Limb (tissue), 2 donors: ENCODE results near the gene UMAD1.

Source experiments
- DNase-seq, 2 donors: peaks; one replicate each; pipeline ENCODE4 v3.0.0-alpha.2; 2016; ENCODE audit errors: extremely low spot score in 2 of 2

The UMAD1 gene

GRCh38 chr7:7688956-7689355, 48.4 kb downstream of the UMAD1 start:
- DNase-seq, result no peak

DNA sequence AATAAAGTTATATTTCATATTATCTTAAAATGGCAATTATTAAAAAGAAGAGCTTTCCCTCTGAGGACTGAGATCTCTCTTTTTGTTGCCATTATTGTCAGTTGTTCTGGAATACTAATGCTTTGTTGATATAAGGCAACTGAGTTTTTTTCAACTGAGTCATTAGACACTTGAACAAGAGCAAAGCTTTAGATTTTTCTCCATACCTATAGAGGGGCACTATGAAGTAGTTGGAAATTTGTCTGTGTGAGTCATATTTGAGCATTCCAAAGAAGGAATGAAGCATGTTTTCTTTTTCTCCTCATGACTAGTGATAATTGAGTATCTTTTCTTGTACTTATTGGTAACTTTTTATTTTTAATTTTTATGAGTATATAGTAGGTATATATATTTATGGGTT, 53.3 kb downstream of the UMAD1 start:
- DNase-seq, result no peak

DNA sequence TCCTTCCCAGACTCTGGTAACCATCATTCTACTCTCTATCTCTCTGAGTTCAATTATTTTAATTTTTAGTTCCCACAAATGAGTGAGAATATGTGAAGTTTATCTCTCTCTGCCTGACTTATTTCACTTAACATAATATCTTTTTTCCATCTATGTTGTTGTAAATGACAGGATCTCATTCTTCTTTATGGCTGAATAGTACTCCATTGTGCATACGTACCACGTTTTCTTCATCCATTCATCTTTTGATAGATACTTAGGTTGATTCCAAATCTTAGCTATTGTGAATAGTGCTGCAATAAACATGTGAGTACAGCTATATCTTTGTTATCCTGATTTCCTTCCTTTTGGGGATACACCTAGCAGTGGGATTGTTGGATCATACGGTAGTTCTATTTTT, 54.0 kb downstream of the UMAD1 start:
- no peak for DNase-seq

DNA sequence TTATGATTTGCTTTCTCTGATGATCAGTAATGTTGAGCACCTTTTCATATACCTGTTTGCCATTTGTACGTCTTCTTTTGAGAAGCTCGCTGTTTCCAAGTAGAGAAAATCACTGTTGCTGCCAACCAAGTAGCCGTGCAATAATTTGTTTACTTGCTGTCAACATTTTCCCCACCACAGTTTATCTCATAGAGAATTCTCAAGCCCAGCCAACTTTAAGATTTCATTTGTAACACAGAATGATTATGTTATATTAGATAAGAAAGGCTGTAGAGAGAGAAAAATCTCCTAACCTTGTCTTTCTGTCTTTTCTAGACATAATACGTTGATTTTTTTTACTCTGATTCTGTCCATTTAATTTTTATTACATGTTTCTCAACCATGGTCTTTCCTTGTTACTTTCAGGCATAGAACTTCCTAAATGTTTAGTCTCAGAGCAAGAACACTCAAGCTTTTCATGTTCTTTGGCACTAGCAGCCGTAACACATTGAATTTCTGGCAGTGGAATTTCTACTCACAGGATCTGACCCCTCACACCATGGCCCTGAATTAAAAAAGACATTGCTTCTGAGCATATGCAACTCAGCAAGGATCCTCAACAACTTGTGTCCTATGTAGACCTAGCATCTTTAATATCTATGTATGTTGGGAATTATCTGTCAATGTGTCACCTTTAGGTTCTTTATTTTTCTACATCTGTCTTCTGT, 54.7 kb downstream of the UMAD1 start:
- DNase-seq, result no peak

GRCh38 chr7:7696458-7697119, 56.0 kb downstream of the UMAD1 start:
- DNase-seq, result no peak

GRCh38 chr7:7698930-7699329, 58.4 kb downstream of the UMAD1 start:
- DNase-seq, result no peak

DNA sequence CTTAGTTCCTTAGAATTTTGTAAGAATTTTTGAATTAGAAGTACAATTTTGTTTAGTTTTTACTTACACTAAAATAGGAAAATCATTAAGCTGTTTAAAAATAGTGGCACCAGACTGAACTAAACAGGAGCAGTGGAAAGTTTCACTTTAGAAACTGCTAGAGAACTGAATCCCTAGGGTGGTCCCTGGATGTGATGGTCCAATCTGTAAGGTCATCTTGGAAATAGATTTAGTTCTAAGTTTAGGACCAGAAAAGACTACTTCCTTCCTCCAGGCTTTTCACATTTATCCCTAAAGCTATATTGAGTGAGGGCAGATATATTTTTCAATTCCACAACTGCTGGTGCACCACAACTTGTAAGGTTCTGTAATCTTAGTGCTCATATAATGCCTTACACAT, 58.8 kb downstream of the UMAD1 start:
- no peak for DNase-seq

DNA sequence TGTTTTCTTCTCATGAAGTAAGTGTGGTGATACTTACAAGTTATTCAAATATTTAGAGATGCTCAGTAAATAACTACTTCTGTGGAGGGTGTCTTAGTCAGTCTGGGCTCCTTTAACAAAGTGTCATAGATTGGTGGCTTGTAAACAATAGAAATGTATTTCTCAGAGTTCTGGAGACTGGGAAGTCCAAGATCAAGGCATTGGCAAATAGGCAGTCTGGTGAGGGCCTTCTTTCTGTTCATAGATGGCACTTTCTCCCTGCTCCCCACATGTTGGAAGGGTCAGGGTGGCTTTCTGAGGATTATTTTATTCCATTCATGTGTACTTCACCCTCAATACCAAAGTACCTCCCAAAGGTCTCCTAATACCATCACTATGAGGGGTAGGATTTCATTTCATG, 59.4 kb downstream of the UMAD1 start:
- DNase-seq, result no peak

GRCh38 chr7:7701527-7701926, 61.0 kb downstream of the UMAD1 start:
- DNase-seq, result no peak

GRCh38 chr7:7702826-7703225, 62.3 kb downstream of the UMAD1 start:
- no peak for DNase-seq

DNA sequence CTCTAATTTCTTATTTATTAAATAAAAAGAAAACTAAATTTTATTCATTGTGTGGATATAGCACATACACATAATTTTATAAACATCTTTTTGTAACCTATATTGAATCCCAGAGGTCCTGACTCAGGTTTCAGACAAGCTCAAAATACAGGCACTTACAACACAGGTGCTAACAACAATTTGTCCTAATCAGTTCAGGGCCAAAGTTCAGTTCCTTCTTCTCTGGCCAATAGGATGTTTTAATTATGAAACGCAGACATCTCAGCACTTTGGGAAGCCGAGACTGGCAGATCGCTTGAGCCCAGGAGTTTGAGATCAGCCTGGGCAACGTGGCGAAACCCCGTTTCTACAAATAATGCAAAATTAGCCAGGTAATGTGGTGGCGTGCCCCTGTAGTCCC, 62.9 kb downstream of the UMAD1 start:
- no peak for DNase-seq

- no peak for DNase-seq
These were observed 64.3 kb downstream of the UMAD1 start for GRCh38 chr7:7704867-7705266.

GRCh38 chr7:7705318-7705717, 64.8 kb downstream of the UMAD1 start:
- no peak for DNase-seq

- no peak for DNase-seq
These were observed 65.6 kb downstream of the UMAD1 start for GRCh38 chr7:7706101-7706511.

DNA sequence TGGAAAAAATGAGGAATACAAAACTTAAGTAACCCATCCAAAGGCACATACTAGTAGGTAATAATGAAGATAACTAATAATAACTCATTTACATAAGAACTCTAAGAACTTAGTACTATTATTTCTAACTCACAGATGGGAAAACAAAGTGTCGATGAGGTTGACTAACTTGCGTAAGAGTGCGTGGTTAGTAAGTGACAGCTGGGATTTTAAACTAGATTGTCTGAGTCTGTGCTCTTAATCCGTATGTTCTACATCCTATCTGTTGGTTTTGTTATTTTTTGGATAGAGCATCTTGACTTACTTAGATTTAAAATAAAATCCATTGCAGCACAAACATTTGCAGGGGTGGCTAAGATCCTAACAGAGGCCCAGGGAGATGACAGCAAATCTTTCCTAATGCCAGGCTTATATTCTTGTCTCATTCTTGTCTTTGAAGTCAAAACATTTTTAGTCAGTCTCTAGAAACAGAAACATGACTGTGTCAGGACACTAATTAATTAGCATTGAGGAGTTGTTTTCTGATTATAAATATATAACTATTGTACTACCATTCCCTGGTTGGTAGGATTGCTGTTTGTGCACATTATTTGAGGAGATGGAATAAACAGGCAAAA, 66.1 kb downstream of the UMAD1 start:
- DNase-seq, result no peak

DNA sequence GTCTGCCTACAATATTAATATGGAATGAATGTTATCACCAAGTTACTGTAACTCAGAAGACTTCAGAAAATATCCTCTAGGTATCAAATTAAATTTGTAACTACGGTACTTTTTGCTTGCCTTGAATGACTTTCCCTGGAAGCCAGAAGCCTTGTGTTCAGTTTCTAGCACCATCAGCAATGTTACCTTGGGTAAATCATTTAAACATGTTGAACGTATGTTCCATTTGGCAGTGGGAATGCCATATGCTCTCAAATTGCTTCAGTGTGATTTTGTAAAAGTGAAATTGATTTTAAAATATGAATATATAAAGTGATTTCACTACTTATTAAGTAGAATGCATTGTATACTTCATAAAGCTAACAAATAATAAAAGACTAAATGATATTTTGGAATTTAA, 66.7 kb downstream of the UMAD1 start:
- DNase-seq, result no peak

DNA sequence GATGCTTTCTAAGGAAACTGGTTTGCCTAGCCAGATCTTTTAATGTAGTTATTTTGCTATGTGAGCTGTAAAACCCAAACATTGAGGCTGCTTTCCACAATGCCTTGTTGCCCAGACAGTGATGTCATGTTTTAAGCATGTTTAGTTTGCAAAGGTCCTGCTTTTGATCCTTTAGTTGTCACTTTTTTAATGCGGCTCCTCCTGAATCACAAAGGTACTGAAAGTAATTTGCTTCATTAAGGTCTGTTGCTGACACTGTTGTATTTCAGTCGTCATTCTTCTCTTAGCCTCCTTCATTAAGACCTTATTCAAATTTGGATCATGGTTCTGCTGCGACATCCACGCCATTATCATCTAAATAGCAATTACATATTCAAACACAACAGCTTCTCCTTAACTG, 67.3 kb downstream of the UMAD1 start:
- DNase-seq, result no peak

- no peak for DNase-seq
These were observed 68.7 kb downstream of the UMAD1 start for GRCh38 chr7:7709291-7709690.

DNA sequence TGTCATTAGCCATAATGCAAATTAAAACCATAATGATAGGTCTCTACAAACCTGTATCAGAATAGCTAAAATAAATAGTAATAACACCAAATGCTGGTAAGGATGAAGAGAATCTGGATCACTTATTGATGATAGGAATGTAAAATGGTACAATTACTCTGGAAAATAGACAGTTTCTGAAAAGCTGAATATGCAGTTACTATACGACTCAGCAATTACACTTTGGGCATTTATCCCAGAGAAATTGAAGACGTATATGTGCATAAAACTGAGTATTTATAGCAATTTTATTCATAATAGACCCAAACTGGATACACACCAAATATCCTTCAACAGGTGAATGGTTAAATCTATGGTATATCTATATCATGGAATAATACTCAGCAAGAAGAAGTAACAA, 69.9 kb downstream of the UMAD1 start:
- DNase-seq, result no peak

DNA sequence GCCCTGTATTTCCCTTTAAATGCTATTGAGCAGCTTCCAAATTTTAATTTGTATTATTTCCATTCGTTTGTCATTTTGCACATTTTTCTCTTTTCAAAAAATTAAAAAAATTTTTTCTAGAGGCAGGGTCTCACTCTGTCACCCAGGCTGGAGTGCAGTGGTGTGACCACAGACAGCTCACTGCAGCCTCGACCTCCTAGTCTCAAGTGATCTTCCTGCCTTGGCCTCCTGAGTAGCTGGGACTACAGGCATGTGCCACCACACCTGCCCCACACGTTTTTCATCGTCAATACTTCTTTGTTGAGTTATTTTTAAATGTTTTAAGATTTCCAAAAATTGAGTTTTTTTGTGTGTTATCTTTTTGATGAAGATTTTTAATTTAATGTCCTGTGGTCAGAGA, 73.2 kb downstream of the UMAD1 start:
- DNase-seq, result no peak

- DNase-seq, result no peak
These were observed 77.9 kb downstream of the UMAD1 start, which contains the start of gene RPA3 for GRCh38 chr7:7718492-7718891. TSS of gene RPA3 (minus strand) at chr7:7718607. CDS start at chr7:7640418, 78,189 bp downstream.

- peak in 1 of 2 donors; percentile 89 for DNase-seq
These were observed 78.7 kb downstream of the UMAD1 start for GRCh38 chr7:7719236-7719635.

DNA sequence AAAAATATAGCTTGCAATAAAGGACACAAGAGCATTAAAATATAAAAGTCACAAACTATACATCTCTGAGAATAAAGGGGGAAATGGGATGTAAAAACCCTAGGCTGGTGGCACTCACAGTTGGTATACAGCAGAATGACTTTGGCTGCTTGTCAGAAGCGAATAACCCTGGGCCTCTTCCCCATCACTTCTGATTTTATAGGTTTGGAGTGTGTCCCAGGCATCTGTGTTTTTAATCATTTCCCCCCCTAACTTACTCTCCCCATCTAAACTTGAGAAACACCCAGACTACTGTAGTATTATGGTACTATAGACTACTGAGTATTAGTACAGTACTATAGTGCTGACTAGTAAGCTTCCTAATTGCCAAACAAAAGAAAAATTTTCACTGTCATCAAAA, 79.6 kb downstream of the UMAD1 start:
- DNase-seq, result peak in 1 of 2 donors; percentile 63
